Activated gamma-delta T cell treated with anti-CD3 and anti-CD28 coated beads, Interleukin-2, amount 50 U/mL, for 16 hours (primary cell): ENCODE results near the gene ZDHHC14.
"Not testable (repeated sequence)": the region's sequence is repeated elsewhere in the genome, so short reads cannot be mapped to it uniquely, and the experiment has no call there.

Experiments
- DNase-seq: peaks from one replicate; pipeline ENCODE4 v3.0.0-alpha.2; 2020; ENCODE audit warnings: low read depth

Gene ZDHHC14

GRCh38 chr6:157720964-157721363, 340.0 kb downstream of the ZDHHC14 start:
- not testable (repeated sequence) for DNase-seq

GRCh38 chr6:157721426-157721825, 340.4 kb downstream of the ZDHHC14 start:
- no peak for DNase-seq

GRCh38 chr6:157721830-157722229, 340.8 kb downstream of the ZDHHC14 start:
- DNase-seq = no peak

DNA sequence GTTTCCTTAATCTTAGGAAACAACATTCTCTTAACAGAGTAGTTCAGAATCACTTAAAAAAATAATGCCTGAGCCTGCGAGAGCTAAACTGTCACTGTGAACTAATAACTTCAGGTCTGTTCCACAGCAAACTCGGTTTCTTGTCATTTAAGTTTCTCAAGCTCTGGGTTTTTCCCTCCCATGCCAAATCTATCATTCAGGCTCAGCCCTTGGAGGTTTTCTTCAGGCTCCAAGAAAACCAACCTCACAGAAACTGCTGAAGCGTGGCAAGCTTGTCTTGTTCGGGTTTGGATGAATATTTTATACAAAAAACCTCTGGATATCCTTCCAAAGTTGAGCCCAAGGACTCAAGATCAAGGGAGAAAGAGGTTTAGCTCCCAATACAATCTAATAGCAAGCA, 342.4 kb downstream of the ZDHHC14 start:
- DNase-seq = no peak

- no peak for DNase-seq
These were observed 343.3 kb downstream of the ZDHHC14 start for GRCh38 chr6:157724138-157724820.

- no peak for DNase-seq
These were observed 344.2 kb downstream of the ZDHHC14 start for GRCh38 chr6:157724960-157725741.

DNA sequence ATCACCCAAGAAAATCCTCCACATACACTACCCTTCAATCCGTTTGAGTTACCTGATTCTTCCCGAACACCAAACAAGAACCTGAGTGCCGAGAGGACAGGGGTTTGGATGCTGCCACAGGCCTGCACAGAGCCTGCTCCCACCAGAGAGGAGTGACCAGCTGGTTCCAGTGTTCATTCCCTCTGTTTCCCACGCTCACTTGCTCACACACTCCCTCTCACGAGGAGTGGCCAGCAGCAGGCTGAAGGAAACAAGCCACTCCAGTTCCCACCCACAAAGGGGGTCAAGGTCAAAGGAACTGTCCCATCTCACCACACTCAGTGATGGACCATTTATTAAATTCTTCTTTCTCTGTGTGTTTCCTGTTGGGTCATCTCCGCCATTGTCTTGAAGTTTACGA, 344.8 kb downstream of the ZDHHC14 start:
- no peak for DNase-seq

- DNase-seq = no peak
These were observed 346.1 kb downstream of the ZDHHC14 start for GRCh38 chr6:157726892-157727628.
